DND-41 (cell line): ENCODE results near the gene VPS35L.

ENCODE experiments used
- EZH2 ChIP-seq: IDR thresholded peaks from 3 replicates; pipeline ENCODE4 v1.6.1; 2012; ENCODE audit warnings: borderline replicate concordance, low read depth, mild to moderate bottlenecking, moderate library complexity, low read length, inconsistent platforms; ENCODE audit not compliant: severe bottlenecking
- TF ChIP-seq, protein P1 (sequence below): IDR thresholded peaks from 2 replicates; pipeline ENCODE4 v1.5.1; 2012; ENCODE audit warnings: borderline replicate concordance, low read length, moderate library complexity, mild to moderate bottlenecking; ENCODE audit not compliant: poor library complexity, severe bottlenecking; ENCODE audit errors: extremely low read depth

DNA sequence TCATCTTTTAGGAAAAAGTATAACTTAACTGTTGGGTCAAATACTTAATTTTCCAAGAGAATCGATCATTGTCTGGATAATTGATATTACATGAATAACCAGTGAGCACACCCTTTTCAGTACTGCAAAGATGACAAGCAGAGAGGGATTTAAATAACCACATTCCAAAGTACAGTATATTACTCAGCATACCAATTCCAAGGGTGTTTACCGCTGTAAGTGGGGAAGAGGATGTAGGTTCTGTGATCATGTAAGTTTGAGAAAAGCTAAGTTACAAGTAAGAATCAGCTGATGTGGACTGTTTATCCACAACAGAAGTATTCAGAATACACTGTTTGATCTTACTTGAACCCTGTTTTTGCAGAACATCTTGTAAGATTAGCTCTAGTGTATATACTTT, 39.7 kb upstream of the VPS35L start:
- TF ChIP-seq, protein P1, sequence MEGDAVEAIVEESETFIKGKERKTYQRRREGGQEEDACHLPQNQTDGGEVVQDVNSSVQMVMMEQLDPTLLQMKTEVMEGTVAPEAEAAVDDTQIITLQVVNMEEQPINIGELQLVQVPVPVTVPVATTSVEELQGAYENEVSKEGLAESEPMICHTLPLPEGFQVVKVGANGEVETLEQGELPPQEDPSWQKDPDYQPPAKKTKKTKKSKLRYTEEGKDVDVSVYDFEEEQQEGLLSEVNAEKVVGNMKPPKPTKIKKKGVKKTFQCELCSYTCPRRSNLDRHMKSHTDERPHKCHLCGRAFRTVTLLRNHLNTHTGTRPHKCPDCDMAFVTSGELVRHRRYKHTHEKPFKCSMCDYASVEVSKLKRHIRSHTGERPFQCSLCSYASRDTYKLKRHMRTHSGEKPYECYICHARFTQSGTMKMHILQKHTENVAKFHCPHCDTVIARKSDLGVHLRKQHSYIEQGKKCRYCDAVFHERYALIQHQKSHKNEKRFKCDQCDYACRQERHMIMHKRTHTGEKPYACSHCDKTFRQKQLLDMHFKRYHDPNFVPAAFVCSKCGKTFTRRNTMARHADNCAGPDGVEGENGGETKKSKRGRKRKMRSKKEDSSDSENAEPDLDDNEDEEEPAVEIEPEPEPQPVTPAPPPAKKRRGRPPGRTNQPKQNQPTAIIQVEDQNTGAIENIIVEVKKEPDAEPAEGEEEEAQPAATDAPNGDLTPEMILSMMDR, result no peak
- no peak for TF ChIP-seq EZH2
